CD4-positive, alpha-beta T cell treated with Interferon alpha-2 for 1 hour (primary cell): ENCODE results near the gene DCLRE1C.
"Not testable (repeated sequence)": the region's sequence is repeated elsewhere in the genome, so short reads cannot be mapped to it uniquely, and the experiment has no call there.

Source experiments
- DNase-seq, 2 donors: peaks; one replicate each; pipeline ENCODE4 v3.0.0-alpha.2; 2020 to 2022

DCLRE1C gene

GRCh38 chr10:14879124-14879927 lies 74.6 kb downstream of the DCLRE1C start:
- peak; percentile 10 to 54 for DNase-seq

GRCh38 chr10:14878266-14879123 lies 75.4 kb downstream of the DCLRE1C start, which contains the start of gene SUV39H2:
Gene SUV39H2, plus strand, starts transcription at chr10:14878866. Its CDS starts 23 bp downstream, at chr10:14878889.
- DNase-seq: peak; percentile 93 to 94

GRCh38 chr10:14876764-14877163 lies 77.1 kb downstream of the DCLRE1C start:
- DNase-seq: no peak

- no peak for DNase-seq
Observed at GRCh38 chr10:14875941-14876340, 78.0 kb downstream of the DCLRE1C start.

- DNase-seq: no peak
Observed at GRCh38 chr10:14873090-14873760, 80.7 kb downstream of the DCLRE1C start.

GRCh38 chr10:14864871-14865270 lies 89.0 kb downstream of the DCLRE1C start:
- DNase-seq: not testable (repeated sequence)

- DNase-seq: not testable (repeated sequence)
Observed at GRCh38 chr10:14864466-14864865, 89.4 kb downstream of the DCLRE1C start.

- no peak for DNase-seq
Observed at GRCh38 chr10:14860791-14861190, 93.1 kb downstream of the DCLRE1C start.

- DNase-seq: no peak
Observed at GRCh38 chr10:14859775-14860174, 94.1 kb downstream of the DCLRE1C start.

- DNase-seq: no peak
Observed at GRCh38 chr10:14859043-14859442, 94.9 kb downstream of the DCLRE1C start.

GRCh38 chr10:14858338-14858960 lies 95.4 kb downstream of the DCLRE1C start:
- DNase-seq: no peak

GRCh38 chr10:14855453-14855852 lies 98.4 kb downstream of the DCLRE1C start:
- DNase-seq: no peak

- DNase-seq: no peak
Observed at GRCh38 chr10:14852236-14852635, 101.7 kb downstream of the DCLRE1C start.
